Activated CD8-positive, alpha-beta memory T cell treated with anti-CD3 and anti-CD28 coated beads, Interleukin-2, amount 50 U/mL, for 1 hour (primary cell): ENCODE measurements around the gene HARS1.
"Not testable (repeated sequence)": the region's sequence is repeated elsewhere in the genome, so short reads cannot be mapped to it uniquely, and the experiment has no call there.

Source experiments
- DNase-seq: peaks from one replicate; pipeline ENCODE4 v3.0.0-alpha.2; 2020; ENCODE audit errors: extremely low read depth

HARS1 gene

DNA sequence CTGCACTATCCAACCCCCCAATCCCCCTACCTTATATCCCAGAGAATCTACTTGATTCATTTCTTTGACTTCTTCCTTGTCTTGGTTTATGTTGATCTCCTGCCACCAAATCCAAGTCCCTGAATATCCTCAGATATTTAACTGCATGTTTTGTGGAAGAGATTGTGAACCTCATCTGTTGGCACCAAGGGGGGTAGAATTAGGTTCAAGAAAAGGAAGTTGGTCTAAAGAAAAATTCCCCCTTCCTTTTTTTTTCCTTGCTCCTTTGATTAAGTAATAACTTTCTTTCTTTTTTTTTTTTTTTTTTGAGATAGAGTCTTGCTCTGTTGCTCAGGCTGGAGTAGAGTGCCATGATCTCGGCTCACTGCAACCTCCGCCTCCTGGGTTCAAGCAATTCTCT, 57.7 kb downstream of the HARS1 start:
- DNase-seq, result no peak

DNA sequence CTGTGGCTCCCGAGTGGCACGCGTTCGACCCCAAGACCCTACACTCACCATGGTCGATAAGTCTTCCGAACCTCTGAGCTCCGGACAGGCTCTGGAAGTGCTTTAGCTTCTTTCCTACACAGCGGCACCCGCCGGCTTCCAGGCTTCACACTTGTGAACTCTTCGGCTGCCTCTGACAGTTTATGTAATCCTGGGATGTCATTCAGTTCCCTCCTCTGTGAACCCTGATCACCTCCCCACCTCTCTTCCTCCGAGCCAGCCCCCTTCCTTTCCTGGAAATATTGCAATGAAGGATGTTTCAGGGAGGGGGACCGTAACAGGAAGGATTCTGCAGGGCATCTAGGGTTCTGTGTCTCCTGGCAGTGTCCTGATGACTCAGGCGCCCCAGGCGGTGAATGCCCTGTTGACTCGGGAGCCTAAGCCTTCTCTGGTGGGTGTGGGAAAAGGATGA, 58.1 kb downstream of the HARS1 start, which contains the start of gene CD14:
CD14 (minus strand) TSS at position 155 of the 451 bp plus-strand sequence; CDS start at position 51, 104 bp downstream.
- DNase-seq, result no peak

DNA sequence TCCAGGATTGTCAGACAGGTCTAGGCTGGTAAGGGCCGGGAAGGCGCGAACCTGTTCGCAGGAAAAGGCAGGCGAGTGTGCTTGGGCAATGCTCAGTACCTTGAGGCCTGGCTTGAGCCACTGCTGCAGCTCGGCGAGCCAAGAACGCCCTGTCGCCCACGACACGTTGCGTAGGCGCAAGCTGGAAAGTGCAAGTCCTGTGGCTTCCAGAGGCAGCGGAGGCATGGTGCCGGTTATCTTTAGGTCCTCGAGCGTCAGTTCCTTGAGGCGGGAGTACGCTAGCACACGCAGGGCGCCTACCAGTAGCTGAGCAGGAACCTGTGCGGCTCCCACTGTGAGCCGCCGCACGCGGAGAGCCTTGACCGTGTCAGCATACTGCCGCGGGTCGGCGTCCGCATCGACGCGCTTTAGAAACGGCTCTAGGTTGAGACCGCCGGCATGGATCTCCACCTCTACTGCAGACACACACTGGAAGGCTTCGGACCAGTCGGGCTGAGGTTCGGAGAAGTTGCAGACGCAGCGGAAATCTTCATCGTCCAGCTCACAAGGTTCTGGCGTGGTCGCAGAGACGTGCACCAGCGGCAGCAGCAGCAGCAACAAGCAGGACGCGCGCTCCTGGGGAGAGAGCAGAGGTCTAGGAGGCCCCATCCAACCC, 58.7 kb downstream of the HARS1 start:
- DNase-seq, result no peak

DNA sequence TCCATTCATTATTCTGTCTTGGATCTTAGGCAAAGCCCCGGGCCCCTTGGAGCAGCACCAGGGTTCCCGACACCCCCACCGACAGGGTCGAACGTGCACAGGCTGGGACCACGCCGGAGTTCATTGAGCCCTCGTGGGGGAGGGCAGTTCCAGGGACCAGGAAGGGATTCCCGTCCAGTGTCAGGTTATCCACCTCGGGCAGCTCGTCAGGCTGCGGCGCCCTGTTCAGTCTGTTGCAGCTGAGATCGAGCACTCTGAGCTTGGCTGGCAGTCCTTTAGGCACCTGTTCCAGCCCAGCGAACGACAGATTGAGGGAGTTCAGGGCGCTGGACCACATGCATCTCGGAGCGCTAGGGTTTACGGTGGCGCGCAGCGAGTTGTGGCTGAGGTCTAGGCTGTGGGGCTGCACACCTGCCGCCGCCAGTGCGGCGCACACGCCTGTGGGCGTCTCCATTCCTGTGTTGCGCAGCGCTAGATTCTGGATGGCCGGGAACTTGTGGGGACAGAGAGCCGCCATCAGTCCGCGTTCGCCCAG, 59.3 kb downstream of the HARS1 start:
- DNase-seq, result no peak

DNA sequence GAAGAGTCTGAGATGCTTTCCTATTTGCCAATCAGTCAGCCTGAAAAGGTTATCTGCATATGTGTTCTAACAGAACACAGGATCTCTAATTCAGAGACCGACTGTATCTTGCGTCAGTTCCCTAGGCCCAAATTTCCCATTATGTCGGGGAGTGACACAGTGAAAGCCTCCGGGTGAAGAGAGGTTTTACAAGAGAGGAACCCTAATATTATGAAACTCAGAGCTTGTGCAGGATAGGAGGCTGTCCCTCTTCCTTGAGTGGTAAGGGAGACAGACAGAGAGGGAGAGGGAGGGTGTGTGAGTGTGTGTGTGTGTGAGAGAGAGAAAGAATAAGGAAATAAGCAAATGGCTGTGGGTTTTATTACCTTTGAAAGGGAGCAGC, 60.1 kb downstream of the HARS1 start:
- no peak for DNase-seq

GRCh38 chr5:140630292-140631035, 60.7 kb downstream of the HARS1 start:
- DNase-seq, result no peak

DNA sequence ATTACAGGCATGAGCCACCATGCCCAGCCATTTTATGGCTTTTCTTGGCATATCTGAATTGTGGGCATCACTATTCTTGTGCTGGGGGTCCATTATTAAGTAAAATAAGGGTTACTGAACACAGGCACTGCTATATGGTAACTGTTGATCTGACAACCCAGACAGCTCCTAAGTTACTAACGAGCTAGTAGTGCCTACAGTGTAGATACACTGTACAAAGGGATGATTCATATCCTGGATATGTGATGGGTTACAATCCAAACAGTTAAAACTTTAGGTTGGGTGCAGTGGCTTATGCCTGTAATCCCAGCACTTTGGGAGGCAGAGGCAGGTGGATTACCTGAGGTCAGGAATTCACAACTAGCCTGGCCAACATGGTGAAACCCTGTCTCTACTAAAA, 62.5 kb downstream of the HARS1 start:
- no peak for DNase-seq

DNA sequence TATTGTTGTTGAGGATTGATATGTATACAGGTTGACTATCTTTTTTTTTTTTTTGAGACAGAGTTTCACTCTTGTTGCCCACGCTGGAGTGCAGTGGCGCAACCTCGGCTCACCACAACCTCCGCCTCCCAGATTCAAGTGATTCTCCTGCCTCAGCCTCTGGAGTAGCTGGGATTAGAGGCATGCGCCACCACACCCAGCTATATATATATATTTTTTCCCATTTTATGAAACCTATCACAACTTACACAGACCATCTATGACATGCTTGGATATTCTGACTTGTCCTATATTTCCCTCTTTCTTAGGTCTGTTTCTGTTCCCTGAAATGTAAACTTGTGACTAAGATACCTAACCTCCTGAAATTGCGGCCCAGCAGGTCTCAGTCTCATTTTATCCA, 63.2 kb downstream of the HARS1 start:
- DNase-seq, result no peak

DNA sequence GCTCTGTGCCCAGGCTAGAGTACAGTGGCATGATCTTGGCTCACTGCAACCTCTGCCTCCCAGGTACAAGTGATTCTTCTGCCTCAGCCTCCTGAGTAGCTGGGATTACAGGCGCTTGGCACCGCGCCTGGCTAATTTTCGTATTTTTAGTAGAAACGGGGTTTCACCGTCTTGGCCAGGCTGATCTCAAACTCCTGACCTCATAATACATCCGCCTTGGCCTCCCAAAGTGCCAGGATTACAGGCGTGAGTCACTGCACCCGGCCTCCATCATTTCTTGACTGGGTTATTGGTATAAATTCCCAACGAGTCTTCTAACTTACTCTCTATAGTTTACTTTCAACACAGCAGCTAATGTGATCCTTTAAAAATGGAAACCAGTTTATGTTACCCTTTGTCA, 66.3 kb downstream of the HARS1 start:
- not testable (repeated sequence) for DNase-seq
